GM23338 (cell line): Measurements from ENCODE around the gene GHSR. TPM values are rescaled to one million over a fixed set of nuclear protein-coding genes. Genes with fewer than 3 reads are reported as not detected.

Experiments used
- ATAC-seq: fragments of 200-7000 bp; cut with Tn5 transposase; 3 replicates; pipeline ENCODE4 v1.9.1; 2020
- DNase-seq: peaks from one replicate; pipeline ENCODE4 v3.0.0-alpha.2; 2015; ENCODE audit warnings: low spot score
- H2AFZ ChIP-seq: fragments of 200-600 bp; sonication (generic); 2 replicates; pipeline ENCODE4 v1.8.0; 2016; ENCODE audit warnings: antibody characterized with exemption, mild to moderate bottlenecking, moderate library complexity
- H3F3A ChIP-seq: fragments of 200-600 bp; sonication (generic); replicated peaks from 2 replicates; pipeline ENCODE4 v1.8.0; 2017; ENCODE audit warnings: antibody characterized with exemption, mixed run types, low read depth
- H3K27ac ChIP-seq: fragments of 200-600 bp; sonication (generic); 2 replicates; pipeline ENCODE4 v1.6.1; 2016; ENCODE audit warnings: low read depth
- H3K27me3 ChIP-seq: fragments of 200-600 bp; sonication (generic); 2 replicates; pipeline ENCODE4 v1.8.0; 2016; ENCODE audit warnings: mild to moderate bottlenecking, mixed run types, moderate library complexity; ENCODE audit not compliant: insufficient read depth
- H3K36me3 ChIP-seq: fragments of 200-600 bp; sonication (generic); 2 replicates; pipeline ENCODE4 v1.8.0; 2016; ENCODE audit warnings: mild to moderate bottlenecking; ENCODE audit not compliant: insufficient read depth
- H3K4me1 ChIP-seq: fragments of 200-600 bp; sonication (generic); 2 replicates; pipeline ENCODE4 v1.8.0; 2016; ENCODE audit warnings: mild to moderate bottlenecking, moderate library complexity; ENCODE audit not compliant: insufficient read depth
- H3K4me2 ChIP-seq: fragments of 200-600 bp; sonication (generic); 2 replicates; pipeline ENCODE4 v1.7.1; 2017; ENCODE audit warnings: mixed run types
- H3K4me3 ChIP-seq: fragments of 200-600 bp; sonication (generic); 2 replicates; pipeline ENCODE4 v1.6.1; 2016; ENCODE audit warnings: mixed run types
- H3K79me2 ChIP-seq: fragments of 200-600 bp; sonication (generic); replicated peaks from 2 replicates; pipeline ENCODE4 v1.8.0; 2017; ENCODE audit warnings: mild to moderate bottlenecking; ENCODE audit not compliant: insufficient read depth
- H3K9me2 ChIP-seq: fragments of 200-600 bp; sonication (generic); 2 replicates; pipeline ENCODE4 v1.8.0; 2017; ENCODE audit not compliant: insufficient read depth
- H4K20me1 ChIP-seq: fragments of 200-600 bp; sonication (generic); replicated peaks from 2 replicates; pipeline ENCODE4 v1.8.0; 2017; ENCODE audit warnings: mild to moderate bottlenecking; ENCODE audit not compliant: insufficient read depth
- H3K27ac Mint-ChIP-seq: 2 replicates; pipeline ENCODE4 v1.8.0; 2020; ENCODE audit warnings: inconsistent platforms, mild to moderate bottlenecking, moderate library complexity, mixed read lengths
- H3K27me3 Mint-ChIP-seq: 3 replicates; pipeline ENCODE4 v1.8.0; 2022; ENCODE audit warnings: low read depth, mild to moderate bottlenecking, moderate library complexity, mixed read lengths, inconsistent platforms; ENCODE audit not compliant: insufficient read depth, poor library complexity
- H3K36me3 Mint-ChIP-seq: 3 replicates; pipeline ENCODE4 v1.8.0; 2021; ENCODE audit warnings: low read depth, mild to moderate bottlenecking, inconsistent platforms, moderate library complexity, mixed read lengths
- H3K4me1 Mint-ChIP-seq: 3 replicates; pipeline ENCODE4 v1.8.0; 2020; ENCODE audit warnings: mild to moderate bottlenecking, inconsistent platforms, mixed read lengths
- H3K4me3 Mint-ChIP-seq: 3 replicates; pipeline ENCODE4 v1.8.0; 2021; ENCODE audit warnings: moderate library complexity, mild to moderate bottlenecking, inconsistent platforms, mixed read lengths
- H3K9me3 Mint-ChIP-seq: 3 replicates; pipeline ENCODE4 v1.8.0; 2020; ENCODE audit warnings: moderate library complexity, mild to moderate bottlenecking, inconsistent platforms, mixed read lengths
- CREB1 ChIP-seq: fragments of 250-450 bp; sonication (Bioruptor Pico); IDR thresholded peaks from 2 replicates; pipeline ENCODE4 v1.5.0; 2020; ENCODE audit warnings: low read depth, mild to moderate bottlenecking, moderate library complexity
- ETS1 ChIP-seq: IDR thresholded peaks from 2 replicates; pipeline ENCODE4 v1.6.1; 2016; ENCODE audit warnings: antibody characterized with exemption
- EZH2 ChIP-seq: fragments of 200-600 bp; sonication (generic); IDR thresholded peaks from one replicate; pipeline ENCODE4 v1.8.0; 2017; ENCODE audit warnings: antibody characterized with exemption, mild to moderate bottlenecking, low read depth; ENCODE audit not compliant: unreplicated experiment
- EZH2phosphoT487 ChIP-seq: fragments of 200-600 bp; sonication (generic); IDR thresholded peaks from one replicate; pipeline ENCODE4 v1.8.1; 2018; ENCODE audit warnings: antibody characterized with exemption; ENCODE audit not compliant: unreplicated experiment
- JUNB ChIP-seq: IDR thresholded peaks from one replicate; pipeline ENCODE4 v1.6.1; 2016; ENCODE audit warnings: antibody characterized with exemption; ENCODE audit not compliant: unreplicated experiment
- NANOG ChIP-seq: IDR thresholded peaks from 2 replicates; pipeline ENCODE4 v1.6.1; 2016; ENCODE audit warnings: antibody characterized with exemption, borderline replicate concordance
- REST ChIP-seq: IDR thresholded peaks from one replicate; pipeline ENCODE4 v1.6.1; 2018; ENCODE audit warnings: antibody characterized with exemption; ENCODE audit not compliant: unreplicated experiment
- STAT1 ChIP-seq: IDR thresholded peaks from one replicate; pipeline ENCODE4 v1.6.1; 2016; ENCODE audit warnings: antibody characterized with exemption; ENCODE audit not compliant: unreplicated experiment
- ZNF114 ChIP-seq: fragments of 250-450 bp; sonication (Bioruptor Pico); IDR thresholded peaks from 2 replicates; pipeline ENCODE4 v1.5.0; 2020; ENCODE audit warnings: mild to moderate bottlenecking, moderate library complexity
- ZNF331 ChIP-seq: fragments of 250-450 bp; sonication (Bioruptor Pico); IDR thresholded peaks from 2 replicates; pipeline ENCODE4 v1.5.0; 2020; ENCODE audit warnings: low read depth, mild to moderate bottlenecking, moderate library complexity
- ZNF462 ChIP-seq: fragments of 250-450 bp; sonication (Bioruptor Pico); IDR thresholded peaks from 2 replicates; pipeline ENCODE4 v1.5.0; 2020; ENCODE audit warnings: mild to moderate bottlenecking, moderate library complexity
- polyA plus RNA-seq: library from polyadenylated mRNA; unstranded; fragments of >200 nt; fragmentation: Nextera tagmentation; extraction: Ambion mirVana; gene quantifications from 2 replicates; pipeline ENCODE4 v1.2.1, GENCODE V29; 2016
- total RNA-seq: library from RNA; depleted of rRNA; stranded (reverse); fragments of >200 nt; shearing (Covaris generic); gene quantifications from 2 replicates; pipeline ENCODE4 v1.2.3, GENCODE V29; 2014

Gene GHSR
- total and polyA plus RNA-seq, 2 experiments from 2014 or later, result not detected

GRCh38 chr3:172475703-172476102, 27.4 kb upstream of the GHSR start (continued):
- TF ChIP-seq REST (no peak), STAT1 (no peak)

- H3K27ac ChIP-seq, result no peak overlapping the region
- no peaks in the 10 kb centered on the region for H3K79me2 ChIP-seq
- H3K9me2 ChIP-seq, result no peaks in the 10 kb centered on the region
- H3K36me3 ChIP-seq, result no peaks in the 10 kb centered on the region
- Mint-ChIP-seq H3K9me3 (peaks cover 13% of the 10 kb centered on the region), H3K27me3 (no peaks in the 10 kb centered on the region), H3K27ac (no peak overlapping the region), H3K4me1 (peaks cover 4% of the 10 kb centered on the region; the same call in 2 of the 3 replicates), H3K36me3 (no peaks in the 10 kb centered on the region), H3K4me3 (no peak overlapping the region)
- ATAC-seq (no peak), DNase-seq (no peak)
- H3K4me3 ChIP-seq, result no peak overlapping the region
- H2AFZ ChIP-seq, result no peak overlapping the region
- no peaks in the 10 kb centered on the region for H3K4me1 ChIP-seq
- H4K20me1 ChIP-seq, result no peaks in the 10 kb centered on the region
- no peak overlapping the region for H3K4me2 ChIP-seq
- H3F3A ChIP-seq, result no peaks in the 10 kb centered on the region
- H3K27me3 ChIP-seq, result no peaks in the 10 kb centered on the region
- TF ChIP-seq ZNF114 (no peak), JUNB (no peak), ZNF331 (CRISPR knock-in tag) (no peak), ETS1 (no peak), EZH2phosphoT487 (no peak), NANOG (no peak), ZNF462 (CRISPR knock-in tag) (no peak), EZH2 (no peak), REST (no peak), CREB1 (CRISPR knock-in tag) (no peak), STAT1 (no peak)
Observed at GRCh38 chr3:172471903-172472302, 23.6 kb upstream of the GHSR start.
